ENCODE measurements around the gene C11orf91. TPM values are rescaled to one million over a fixed set of nuclear protein-coding genes. Genes with fewer than 3 reads are reported as not detected.
A peak's percentile ranks its signal among the peaks of the same experiment; 100 is the strongest.

C11orf91 gene
- total RNA-seq, 1 donor from 2014 or later = 0.69 TPM

DNA sequence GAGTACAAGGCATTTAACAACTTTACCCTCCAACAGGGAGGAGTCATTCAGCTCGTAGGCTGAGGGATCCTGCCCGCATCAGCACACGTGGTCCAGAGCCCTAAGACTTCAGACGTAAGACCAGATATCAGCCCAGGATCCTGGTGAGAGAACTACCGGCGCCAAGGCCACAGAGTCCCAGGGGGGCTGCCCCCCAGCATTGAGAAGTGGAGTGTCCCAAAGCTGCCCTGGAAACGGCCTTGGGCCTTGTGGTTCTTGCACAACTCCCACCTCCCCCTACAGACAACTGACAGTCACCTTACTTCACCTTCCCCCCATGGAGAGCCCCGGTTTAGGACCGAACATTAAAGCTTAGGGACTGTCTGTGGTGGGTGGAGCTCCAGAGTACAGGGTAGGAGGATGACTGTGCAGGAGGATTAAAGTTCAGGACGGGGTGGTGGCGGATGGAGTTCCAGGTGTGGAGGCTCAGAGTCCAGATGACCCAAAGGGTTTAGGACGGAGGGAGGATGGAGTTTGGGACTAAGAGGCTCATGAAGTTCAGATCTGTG is 1.0 kb downstream of the C11orf91 start:
- Mint-ChIP-seq H3K4me3 (ENCODE audit: low read depth) (peak overlapping the region; percentile 63), H3K4me1 (ENCODE audit: low read depth) (peaks cover 64% of the 10 kb centered on the region), H3K27me3 (no peaks in the 10 kb centered on the region), H3K9me3 (ENCODE audit: low read depth) (no peaks in the 10 kb centered on the region), H3K27ac (no peak overlapping the region), H3K36me3 (ENCODE audit: insufficient read depth) (no peaks in the 10 kb centered on the region)
- no peak for DNase-seq (ENCODE audit: low spot score, unreplicated experiment)
- TF ChIP-seq CTCF (IDR thresholded peaks at IDR 0.05; ENCODE audit: unreplicated experiment) = no peak

- no peak for DNase-seq (ENCODE audit: low spot score, unreplicated experiment)
- Mint-ChIP-seq H3K36me3 (ENCODE audit: insufficient read depth) (no peaks in the 10 kb centered on the region), H3K4me3 (ENCODE audit: low read depth) (no peak overlapping the region), H3K4me1 (ENCODE audit: low read depth) (peaks cover 70% of the 10 kb centered on the region), H3K27ac (no peak overlapping the region), H3K27me3 (no peaks in the 10 kb centered on the region), H3K9me3 (ENCODE audit: low read depth) (no peaks in the 10 kb centered on the region)
- no peak for TF ChIP-seq CTCF (IDR thresholded peaks at IDR 0.05; ENCODE audit: unreplicated experiment)
These were observed 1.7 kb downstream of the C11orf91 start for GRCh38 chr11:33698921-33699320.

- H3K9me3 Mint-ChIP-seq (ENCODE audit: low read depth) = no peaks in the 10 kb centered on the region
- no peaks in the 10 kb centered on the region for H3K27me3 Mint-ChIP-seq
- no peak for TF ChIP-seq CTCF (IDR thresholded peaks at IDR 0.05; ENCODE audit: unreplicated experiment)
- peak overlapping the region; percentile 10 for H3K27ac Mint-ChIP-seq
- H3K36me3 Mint-ChIP-seq (ENCODE audit: insufficient read depth) = no peaks in the 10 kb centered on the region
- peak overlapping the region; percentile 46 for H3K4me3 Mint-ChIP-seq (ENCODE audit: low read depth)
- DNase-seq (ENCODE audit: low spot score, unreplicated experiment) = no peak
- H3K4me1 Mint-ChIP-seq (ENCODE audit: low read depth) = peaks cover 75% of the 10 kb centered on the region
These were observed 2.6 kb downstream of the C11orf91 start for GRCh38 chr11:33697997-33698396.

DNA sequence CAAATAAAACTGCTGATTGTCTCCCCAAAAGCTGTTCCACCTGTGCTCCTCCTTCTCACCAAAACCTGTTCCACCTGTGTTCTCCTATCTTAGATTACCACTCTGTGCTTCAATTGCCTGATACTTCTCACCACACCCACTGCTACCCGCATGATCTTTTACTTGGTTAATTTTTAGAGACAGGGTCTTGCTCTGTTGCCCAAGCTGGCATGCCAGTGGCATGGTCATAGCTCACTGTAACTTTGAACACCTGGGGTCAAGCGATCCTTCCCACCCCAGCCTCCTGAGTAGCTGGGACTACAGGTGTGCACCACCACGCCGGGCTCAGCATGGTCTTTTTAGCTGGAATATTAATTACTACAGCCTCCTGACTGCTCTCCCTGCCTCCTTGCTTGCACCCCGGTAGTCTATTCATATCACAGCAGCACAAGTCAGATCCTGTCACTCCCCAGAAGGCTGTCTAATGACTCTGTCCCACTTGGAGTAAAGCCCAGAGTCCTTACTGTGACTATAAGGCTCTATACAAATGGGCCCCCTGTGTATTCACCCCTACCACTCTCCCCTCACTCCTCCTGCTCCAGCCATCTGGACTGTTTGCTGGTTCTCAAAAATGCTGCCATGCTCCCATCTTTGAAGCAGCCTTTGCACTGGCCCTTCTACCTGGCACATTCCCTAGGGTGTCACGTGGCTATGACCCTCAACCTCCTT is 3.5 kb downstream of the C11orf91 start:
- no peak for TF ChIP-seq CTCF (IDR thresholded peaks at IDR 0.05; ENCODE audit: unreplicated experiment)
- Mint-ChIP-seq H3K4me3 (ENCODE audit: low read depth) (no peak overlapping the region), H3K4me1 (ENCODE audit: low read depth) (peaks cover 77% of the 10 kb centered on the region), H3K27ac (peak overlapping the region; percentile 99), H3K9me3 (ENCODE audit: low read depth) (no peaks in the 10 kb centered on the region), H3K36me3 (ENCODE audit: insufficient read depth) (no peaks in the 10 kb centered on the region), H3K27me3 (no peaks in the 10 kb centered on the region)
- no peak for DNase-seq (ENCODE audit: low spot score, unreplicated experiment)

- Mint-ChIP-seq H3K27ac (peak overlapping the region; percentile 99), H3K9me3 (ENCODE audit: low read depth) (no peaks in the 10 kb centered on the region), H3K4me3 (ENCODE audit: low read depth) (peak overlapping the region; percentile 17), H3K4me1 (ENCODE audit: low read depth) (peaks cover 76% of the 10 kb centered on the region), H3K27me3 (no peaks in the 10 kb centered on the region), H3K36me3 (ENCODE audit: insufficient read depth) (no peaks in the 10 kb centered on the region)
- TF ChIP-seq CTCF (IDR thresholded peaks at IDR 0.05; ENCODE audit: unreplicated experiment) = no peak
- no peak for DNase-seq (ENCODE audit: low spot score, unreplicated experiment)
These were observed 4.2 kb downstream of the C11orf91 start for GRCh38 chr11:33696411-33696810.
